GM23248 (cell line): Measurements from ENCODE around the gene FCHSD1.

ENCODE experiments used
- EZH2 ChIP-seq: fragments of 200-600 bp; sonication (generic); IDR thresholded peaks from 2 replicates; pipeline ENCODE4 v1.6.1; 2018; ENCODE audit warnings: antibody characterized with exemption, mild to moderate bottlenecking; ENCODE audit not compliant: insufficient read depth, poor library complexity, severe bottlenecking
- EZH2phosphoT487 ChIP-seq: fragments of 200-600 bp; sonication (generic); IDR thresholded peaks from 2 replicates; pipeline ENCODE4 v1.6.1; 2018; ENCODE audit warnings: antibody characterized with exemption, moderate library complexity, mild to moderate bottlenecking, low read depth; ENCODE audit not compliant: insufficient read depth

- TF ChIP-seq EZH2: no peak
- TF ChIP-seq EZH2phosphoT487: no peak
Observed at GRCh38 chr5:141680751-141681201, 29.6 kb upstream of the FCHSD1 start.
